HCT116 (cell line): ENCODE data around the gene NRIP2. TPM values are rescaled to one million over a fixed set of nuclear protein-coding genes. Genes with fewer than 3 reads are reported as not detected.

ENCODE experiments used
- ATAC-seq: fragments of 200-7000 bp; cut with Tn5 transposase; 2 replicates; pipeline ENCODE4 v1.9.1; 2020; ENCODE audit warnings: mild to moderate bottlenecking, moderate library complexity
- BruUV-seq: library from RNA; stranded (reverse); fragments of 400-500 nt; replicated peaks from 2 replicates; lab custom pipeline; 2021; lab: Mats Ljungman, UMichigan
- CTCF ChIA-PET: fragments of 300-600 bp; sonication (Branson Sonifier 250); formaldehyde crosslinking; loops from one replicate; lab custom pipeline; 2021; ENCODE audit warnings: antibody characterized with exemption; lab: Charles Lee
- POLR2A ChIA-PET: fragments of 300-600, 350-600 bp; sonication (Branson Sonifier 250); formaldehyde crosslinking; loops from one replicate; lab custom pipeline; 2021; ENCODE audit warnings: antibody characterized with exemption; lab: Charles Lee
- RAD21 ChIA-PET, 2 experiments: fragments of 300-600 bp; sonication (Branson Sonifier 250); formaldehyde crosslinking; loops; one replicate each; lab custom pipeline; 2023; ENCODE audit warnings: low total read pairs in 2 of 2; ENCODE audit not compliant: uncharacterized antibody in 2 of 2, unreplicated experiment in 2 of 2, low non-redundant PET in 1 of 2; lab: Charles Lee
- DNase-seq: peaks from one replicate; pipeline ENCODE4 v3.0.0-alpha.2; 2010; ENCODE audit warnings: low read depth, low spot score
- H2AFZ ChIP-seq: fragments of 200-600 bp; shearing (Covaris generic), sonication (generic); 2 replicates; pipeline ENCODE4 v1.6.1; 2017; ENCODE audit warnings: low read depth, mixed run types, mixed read lengths, antibody characterized with exemption, low read length; ENCODE audit not compliant: poor library complexity, severe bottlenecking
- H3K27ac ChIP-seq: 2 replicates; pipeline ENCODE4 v1.5.1; 2012; ENCODE audit warnings: low read depth, low read length
- H3K27me3 ChIP-seq: fragments of 200-600 bp; sonication (generic); 2 replicates; pipeline ENCODE4 v1.6.1; 2016; ENCODE audit warnings: mixed run types, low read length, mixed read lengths; ENCODE audit not compliant: insufficient read depth
- H3K36me3 ChIP-seq, 2 experiments: fragments of 200-500 bp in 1 of 2; fragments of 200-600 bp in 1 of 2; sonication (Bioruptor generic) in 1 of 2; sonication (generic) in 1 of 2; 2 replicates each; pipeline versions ENCODE4 v1.5.1 to v1.6.1; 2014 to 2016; ENCODE audit warnings: low read length in 2 of 2, inconsistent platforms in 1 of 2, mixed read lengths in 1 of 2, mixed run types in 1 of 2; ENCODE audit not compliant: insufficient read depth in 2 of 2, control insufficient read depth in 1 of 2
- H3K4me1 ChIP-seq, 2 experiments: fragments of 200-600 bp in 1 of 2; sonication (generic) in 1 of 2; 2 replicates each; pipeline versions ENCODE4 v1.5.1 to v1.6.1; 2012 to 2017; ENCODE audit warnings: low read length in 2 of 2, inconsistent platforms in 1 of 2, mild to moderate bottlenecking in 1 of 2, mixed read lengths in 1 of 2, mixed run types in 1 of 2, moderate library complexity in 1 of 2; ENCODE audit not compliant: insufficient read depth in 2 of 2, control insufficient read depth in 1 of 2
- H3K4me2 ChIP-seq: fragments of 200-600 bp; sonication (generic); 2 replicates; pipeline ENCODE4 v1.6.1; 2017; ENCODE audit warnings: mixed run types, low read length, mixed read lengths
- H3K4me3 ChIP-seq, 2 experiments: fragments of 200-600 bp in 1 of 2; sonication (generic) in 1 of 2; replicated peaks in 1 of 2; 2 replicates each; pipeline ENCODE4 v1.5.1; 2011 to 2016; ENCODE audit warnings: low read length in 2 of 2, control low read depth in 1 of 2, low read depth in 1 of 2, mild to moderate bottlenecking in 1 of 2, mixed read lengths in 1 of 2, mixed run types in 1 of 2
- H3K79me2 ChIP-seq: fragments of 200-600 bp; sonication (generic); 2 replicates; pipeline ENCODE4 v1.6.1; 2017; ENCODE audit warnings: mild to moderate bottlenecking, mixed run types, low read length, moderate library complexity, mixed read lengths; ENCODE audit not compliant: insufficient read depth
- H3K9ac ChIP-seq: fragments of 200-600 bp; sonication (generic); 2 replicates; pipeline ENCODE4 v1.6.1; 2016; ENCODE audit warnings: low read length, mixed read lengths
- H3K9me2 ChIP-seq: fragments of 200-600 bp; sonication (generic), shearing (Covaris generic); 2 replicates; pipeline ENCODE4 v1.6.1; 2017; ENCODE audit warnings: mixed run types, mild to moderate bottlenecking, moderate library complexity; ENCODE audit not compliant: insufficient read depth
- H3K9me3 ChIP-seq, 2 experiments: fragments of 200-500 bp in 1 of 2; fragments of 200-600 bp in 1 of 2; sonication (Bioruptor generic) in 1 of 2; sonication (generic) in 1 of 2; 2 replicates each; pipeline ENCODE4 v1.6.1; 2014 to 2017; ENCODE audit warnings: low read length in 2 of 2, mixed read lengths in 2 of 2, inconsistent platforms in 1 of 2, low read depth in 1 of 2, mild to moderate bottlenecking in 1 of 2, mixed run types in 1 of 2, moderate library complexity in 1 of 2; ENCODE audit not compliant: control insufficient read depth in 1 of 2, insufficient read depth in 1 of 2
- H4K20me1 ChIP-seq: fragments of 200-600 bp; sonication (generic), shearing (Covaris generic); 2 replicates; pipeline ENCODE4 v1.6.1; 2017; ENCODE audit warnings: mixed run types, mild to moderate bottlenecking, moderate library complexity; ENCODE audit not compliant: insufficient read depth
- CBX3 ChIP-seq: IDR thresholded peaks from 2 replicates; pipeline ENCODE4 v1.6.1; 2012; ENCODE audit warnings: low read depth
- EGR1 ChIP-seq: IDR thresholded peaks from 2 replicates; pipeline ENCODE4 v1.6.1; 2012; ENCODE audit warnings: low read depth
- ELF1 ChIP-seq: IDR thresholded peaks from 2 replicates; pipeline ENCODE4 v1.6.1; 2012; ENCODE audit warnings: low read depth, borderline replicate concordance
- EZH2 ChIP-seq: fragments of 200-600 bp; sonication (generic); IDR thresholded peaks from 2 replicates; pipeline ENCODE4 v1.6.1; 2017; ENCODE audit warnings: antibody characterized with exemption, mixed run types
- JUND ChIP-seq: IDR thresholded peaks from 2 replicates; pipeline ENCODE4 v1.6.1; 2012
- POLR2A ChIP-seq: IDR thresholded peaks from 2 replicates; pipeline ENCODE4 v1.7.0; 2011; ENCODE audit warnings: borderline replicate concordance; ENCODE audit not compliant: insufficient read depth, insufficient read length; ENCODE audit errors: extremely low read depth
- SIN3A ChIP-seq: IDR thresholded peaks from 2 replicates; pipeline ENCODE4 v1.6.1; 2012; ENCODE audit warnings: low read depth
- TCF7L2 ChIP-seq: IDR thresholded peaks from 2 replicates; pipeline ENCODE4 v1.7.0; 2011; ENCODE audit warnings: borderline replicate concordance, inconsistent platforms; ENCODE audit not compliant: insufficient read depth, insufficient read length; ENCODE audit errors: extremely low read depth
- YY1 ChIP-seq: IDR thresholded peaks from 2 replicates; pipeline ENCODE4 v1.6.1; 2011; ENCODE audit warnings: low read length, low read depth, moderate library complexity, mild to moderate bottlenecking; ENCODE audit not compliant: insufficient replicate concordance; ENCODE audit errors: extremely low read depth
- ZBTB33 ChIP-seq: IDR thresholded peaks from 2 replicates; pipeline ENCODE4 v1.6.1; 2011; ENCODE audit warnings: mild to moderate bottlenecking, low read length, moderate library complexity; ENCODE audit not compliant: insufficient replicate concordance; ENCODE audit errors: extremely low read depth
- ZFX ChIP-seq: fragments of 450-650 bp; IDR thresholded peaks from 2 replicates; pipeline ENCODE4 v1.6.1; 2017
- ZNF274 ChIP-seq: fragments of 200-500 bp; sonication (Bioruptor generic); IDR thresholded peaks from 2 replicates; pipeline ENCODE4 v1.6.1; 2014; ENCODE audit warnings: mild to moderate bottlenecking, low read depth, low read length, inconsistent platforms
- intact Hi-C: fragments of 100-400 bp; cut with micrococcal nuclease; formaldehyde crosslinking; loops from 2 replicates; pipeline ENCODE4 v1.10.0; 2022
- total RNA-seq: library from RNA; stranded (reverse); gene quantifications from one replicate; pipeline ENCODE4 v1.2.1, GENCODE V29; 2021; ENCODE audit not compliant: unreplicated experiment
- TF ChIP-seq, protein P1 (sequence below), 3 experiments: fragments of 200-600 bp in 1 of 3; sonication (generic) in 1 of 3; IDR thresholded peaks in 2 of 3; conservative IDR thresholded peaks in 1 of 3; 2 replicates each; pipeline ENCODE4 v1.5.1; 2012 to 2017; ENCODE audit warnings: low read depth in 2 of 3, low read length in 2 of 3, antibody characterized with exemption in 1 of 3, borderline replicate concordance in 1 of 3, control low read depth in 1 of 3, mild to moderate bottlenecking in 1 of 3, mixed read lengths in 1 of 3, mixed run types in 1 of 3, moderate library complexity in 1 of 3; ENCODE audit not compliant: insufficient read depth in 1 of 3
- TF ChIP-seq, protein P2 (sequence below): IDR thresholded peaks from 2 replicates; pipeline ENCODE4 v1.6.1; 2012; ENCODE audit warnings: low read depth

NRIP2 gene
- total RNA-seq, 1 experiment from 2014 or later, result not detected

- TF ChIP-seq, protein P1, sequence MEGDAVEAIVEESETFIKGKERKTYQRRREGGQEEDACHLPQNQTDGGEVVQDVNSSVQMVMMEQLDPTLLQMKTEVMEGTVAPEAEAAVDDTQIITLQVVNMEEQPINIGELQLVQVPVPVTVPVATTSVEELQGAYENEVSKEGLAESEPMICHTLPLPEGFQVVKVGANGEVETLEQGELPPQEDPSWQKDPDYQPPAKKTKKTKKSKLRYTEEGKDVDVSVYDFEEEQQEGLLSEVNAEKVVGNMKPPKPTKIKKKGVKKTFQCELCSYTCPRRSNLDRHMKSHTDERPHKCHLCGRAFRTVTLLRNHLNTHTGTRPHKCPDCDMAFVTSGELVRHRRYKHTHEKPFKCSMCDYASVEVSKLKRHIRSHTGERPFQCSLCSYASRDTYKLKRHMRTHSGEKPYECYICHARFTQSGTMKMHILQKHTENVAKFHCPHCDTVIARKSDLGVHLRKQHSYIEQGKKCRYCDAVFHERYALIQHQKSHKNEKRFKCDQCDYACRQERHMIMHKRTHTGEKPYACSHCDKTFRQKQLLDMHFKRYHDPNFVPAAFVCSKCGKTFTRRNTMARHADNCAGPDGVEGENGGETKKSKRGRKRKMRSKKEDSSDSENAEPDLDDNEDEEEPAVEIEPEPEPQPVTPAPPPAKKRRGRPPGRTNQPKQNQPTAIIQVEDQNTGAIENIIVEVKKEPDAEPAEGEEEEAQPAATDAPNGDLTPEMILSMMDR (IDR thresholded peaks at IDR 0.05 in 2 of 3, conservative IDR thresholded peaks at IDR 0.05 in 1 of 3; ENCODE audit: borderline replicate concordance in 1 of 3, insufficient read depth in 1 of 3, low read depth in 2 of 3, low read length in 2 of 3), result no peak
- TF ChIP-seq, protein P2, sequence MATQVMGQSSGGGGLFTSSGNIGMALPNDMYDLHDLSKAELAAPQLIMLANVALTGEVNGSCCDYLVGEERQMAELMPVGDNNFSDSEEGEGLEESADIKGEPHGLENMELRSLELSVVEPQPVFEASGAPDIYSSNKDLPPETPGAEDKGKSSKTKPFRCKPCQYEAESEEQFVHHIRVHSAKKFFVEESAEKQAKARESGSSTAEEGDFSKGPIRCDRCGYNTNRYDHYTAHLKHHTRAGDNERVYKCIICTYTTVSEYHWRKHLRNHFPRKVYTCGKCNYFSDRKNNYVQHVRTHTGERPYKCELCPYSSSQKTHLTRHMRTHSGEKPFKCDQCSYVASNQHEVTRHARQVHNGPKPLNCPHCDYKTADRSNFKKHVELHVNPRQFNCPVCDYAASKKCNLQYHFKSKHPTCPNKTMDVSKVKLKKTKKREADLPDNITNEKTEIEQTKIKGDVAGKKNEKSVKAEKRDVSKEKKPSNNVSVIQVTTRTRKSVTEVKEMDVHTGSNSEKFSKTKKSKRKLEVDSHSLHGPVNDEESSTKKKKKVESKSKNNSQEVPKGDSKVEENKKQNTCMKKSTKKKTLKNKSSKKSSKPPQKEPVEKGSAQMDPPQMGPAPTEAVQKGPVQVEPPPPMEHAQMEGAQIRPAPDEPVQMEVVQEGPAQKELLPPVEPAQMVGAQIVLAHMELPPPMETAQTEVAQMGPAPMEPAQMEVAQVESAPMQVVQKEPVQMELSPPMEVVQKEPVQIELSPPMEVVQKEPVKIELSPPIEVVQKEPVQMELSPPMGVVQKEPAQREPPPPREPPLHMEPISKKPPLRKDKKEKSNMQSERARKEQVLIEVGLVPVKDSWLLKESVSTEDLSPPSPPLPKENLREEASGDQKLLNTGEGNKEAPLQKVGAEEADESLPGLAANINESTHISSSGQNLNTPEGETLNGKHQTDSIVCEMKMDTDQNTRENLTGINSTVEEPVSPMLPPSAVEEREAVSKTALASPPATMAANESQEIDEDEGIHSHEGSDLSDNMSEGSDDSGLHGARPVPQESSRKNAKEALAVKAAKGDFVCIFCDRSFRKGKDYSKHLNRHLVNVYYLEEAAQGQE, result no peak
These were observed 9.7 kb downstream of the NRIP2 start (continued) for GRCh38 chr12:2825132-2825531.

DNA sequence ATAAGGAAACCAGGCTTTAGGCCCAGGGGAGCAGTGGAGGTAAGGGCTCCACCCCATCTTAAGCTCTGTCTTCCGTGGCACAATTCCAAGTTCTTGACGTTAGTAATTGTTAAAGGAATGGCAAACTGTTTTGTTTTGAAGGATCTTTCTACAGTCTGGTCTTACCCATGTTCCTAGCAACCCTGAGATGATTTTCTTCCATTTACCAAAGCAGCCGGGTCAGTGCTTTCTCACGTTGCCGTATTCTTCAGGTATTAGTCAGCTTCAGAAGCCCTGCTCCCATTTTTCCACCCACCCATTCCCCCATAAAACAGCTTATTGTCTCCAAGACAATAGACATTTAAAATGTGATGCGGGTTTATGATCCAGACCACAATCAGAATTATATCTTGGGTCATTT lies 10.3 kb downstream of the NRIP2 start:
- TF ChIP-seq TCF7L2 (no peak), POLR2A (no peak), ZFX (no peak), ZBTB33 (no peak), YY1 (no peak), EZH2 (no peak), SIN3A (no peak), ZNF274 (no peak), ELF1 (no peak), JUND (no peak), CBX3 (no peak), EGR1 (no peak)
- ChIA-PET CTCF (no interaction called here), RAD21 (no interaction called here), POLR2A (interaction anchor here (1.3 kb wide), 1 partner anchor 29 kb away, joined by 3 read pairs; no protein-coding TSS in a partner anchor)
- no peaks in the 10 kb centered on the region for H3K79me2 ChIP-seq
- H3K4me2 ChIP-seq, result no peak overlapping the region
- H3K9ac ChIP-seq, result no peak overlapping the region
- no peaks in the 10 kb centered on the region for H3K4me1 ChIP-seq
- intact Hi-C loops, result no loop called here
- no peaks in the 10 kb centered on the region for H4K20me1 ChIP-seq
- H3K9me3 ChIP-seq, result no peaks in the 10 kb centered on the region
- no peak overlapping the region for H3K27ac ChIP-seq
- peaks cover 16 to 41% of the 10 kb centered on the region in 2 experiments for H3K36me3 ChIP-seq
- ATAC-seq (no peak), DNase-seq (no peak)
- BruUV-seq, result no TSS peak
- H3K9me2 ChIP-seq, result no peaks in the 10 kb centered on the region
- no peak overlapping the region for H3K4me3 ChIP-seq
- H3K27me3 ChIP-seq, result no peaks in the 10 kb centered on the region
- no peak overlapping the region for H2AFZ ChIP-seq
